PC-9 (cell line): ENCODE measurements around the gene AGPAT3. TPM values are rescaled to one million over a fixed set of nuclear protein-coding genes. Genes with fewer than 3 reads are reported as not detected.

Experiments used
- BruUV-seq: library from RNA; stranded (reverse); fragments of 400-500 nt; replicated peaks from 2 replicates; lab custom pipeline; 2021; lab: Mats Ljungman, UMichigan
- CTCF ChIA-PET: fragments of 300-600 bp; sonication (Branson Sonifier 250); formaldehyde crosslinking; loops from one replicate; lab custom pipeline; 2022; ENCODE audit warnings: antibody characterized with exemption; lab: Charles Lee
- POLR2A ChIA-PET: fragments of 300-600 bp; sonication (Branson Sonifier 250); formaldehyde crosslinking; loops from one replicate; lab custom pipeline; 2022; ENCODE audit warnings: antibody characterized with exemption; ENCODE audit not compliant: unreplicated experiment; lab: Charles Lee
- DNase-seq, 2 experiments: peaks; one replicate each; pipeline versions ENCODE4 v3.0.0 to v3.0.0-alpha.2; 2015 to 2022; ENCODE audit warnings: mixed read lengths in 1 of 2
- H2AFZ ChIP-seq: fragments of 200-600 bp; sonication (generic); 2 replicates; pipeline ENCODE4 v1.8.1; 2017; ENCODE audit warnings: antibody characterized with exemption
- H3F3A ChIP-seq: fragments of 200-600 bp; sonication (generic); 2 replicates; pipeline ENCODE4 v1.8.1; 2017; ENCODE audit warnings: antibody characterized with exemption, mild to moderate bottlenecking, low read depth; ENCODE audit not compliant: insufficient read depth
- H3K27ac ChIP-seq: fragments of 200-600 bp; sonication (generic); 2 replicates; pipeline ENCODE4 v1.6.1; 2016; ENCODE audit warnings: mixed run types
- H3K27me3 ChIP-seq: fragments of 200-600 bp; sonication (generic); 2 replicates; pipeline ENCODE4 v1.6.1; 2016; ENCODE audit warnings: low read depth, mixed run types; ENCODE audit not compliant: insufficient read depth
- H3K36me3 ChIP-seq: fragments of 200-600 bp; sonication (generic); 2 replicates; pipeline ENCODE4 v1.6.1; 2016; ENCODE audit warnings: low read depth, mixed run types
- H3K4me1 ChIP-seq: fragments of 200-600 bp; sonication (generic); replicated peaks from 2 replicates; pipeline ENCODE4 v1.6.1; 2016; ENCODE audit warnings: mixed run types; ENCODE audit not compliant: insufficient read depth
- H3K4me2 ChIP-seq: fragments of 200-600 bp; sonication (generic); 2 replicates; pipeline ENCODE4 v1.6.1; 2017; ENCODE audit warnings: mixed run types
- H3K4me3 ChIP-seq: fragments of 200-600 bp; sonication (generic); 2 replicates; pipeline ENCODE4 v1.6.1; 2016; ENCODE audit warnings: mixed run types
- H3K79me2 ChIP-seq: fragments of 200-600 bp; sonication (generic); 2 replicates; pipeline ENCODE4 v1.6.1; 2017; ENCODE audit warnings: low read depth, mixed run types
- H3K9me2 ChIP-seq: fragments of 200-600 bp; sonication (generic); 2 replicates; pipeline ENCODE4 v1.8.1; 2017; ENCODE audit warnings: mild to moderate bottlenecking; ENCODE audit not compliant: insufficient read depth
- H3K9me3 ChIP-seq: fragments of 200-600 bp; sonication (generic); 2 replicates; pipeline ENCODE4 v1.8.1; 2016; ENCODE audit warnings: low read depth; ENCODE audit not compliant: insufficient read depth
- H4K20me1 ChIP-seq: fragments of 200-600 bp; sonication (generic); 2 replicates; pipeline ENCODE4 v1.8.1; 2017; ENCODE audit not compliant: insufficient read depth
- CTCF ChIP-seq: fragments of 200-600 bp; sonication (generic); conservative IDR thresholded peaks from 2 replicates; pipeline ENCODE4 v1.6.1; 2017; ENCODE audit warnings: mixed run types, antibody characterized with exemption, mild to moderate bottlenecking, moderate library complexity
- EZH2 ChIP-seq: fragments of 200-600 bp; sonication (generic); IDR thresholded peaks from 2 replicates; pipeline ENCODE4 v1.8.0; 2017; ENCODE audit warnings: antibody characterized with exemption, low read depth
- intact Hi-C: fragments of 100-400 bp; cut with micrococcal nuclease; formaldehyde crosslinking; loops from one replicate; pipeline ENCODE4 v1.10.0; 2022; ENCODE audit not compliant: unreplicated experiment
- total RNA-seq: library from RNA; stranded (reverse); gene quantifications from 2 replicates; pipeline ENCODE4 v1.2.3, GENCODE V29; 2021

Gene AGPAT3
- total RNA-seq, 1 experiment from 2014 or later: 39.0 TPM

GRCh38 chr21:43937891-43938309, 72.9 kb downstream of the AGPAT3 start:
- ChIA-PET CTCF (interaction anchor here (0.6 kb wide), 1 partner anchor 97 kb away, joined by 3 read pairs; no protein-coding TSS in a partner anchor), POLR2A (no interaction called here)
- Histone ChIP-seq H3K9me2 (no peaks in the 10 kb centered on the region), H3K79me2 (no peaks in the 10 kb centered on the region), H4K20me1 (no peaks in the 10 kb centered on the region), H3K27me3 (no peaks in the 10 kb centered on the region), H3K27ac (no peak overlapping the region), H3F3A (no peaks in the 10 kb centered on the region), H3K4me3 (no peak overlapping the region), H3K4me2 (no peak overlapping the region), H3K4me1 (no peaks in the 10 kb centered on the region), H3K9me3 (no peaks in the 10 kb centered on the region), H2AFZ (no peak overlapping the region), H3K36me3 (no peaks in the 10 kb centered on the region)
- BruUV-seq: no TSS peak
- intact Hi-C loops: loop anchor here (2.0 kb wide), 1 partner anchor 127 kb away; no protein-coding TSS in a partner anchor
- DNase-seq: no peak
- TF ChIP-seq CTCF: no peak
- TF ChIP-seq EZH2: no peak

GRCh38 chr21:43938751-43939442, 73.9 kb downstream of the AGPAT3 start:
- peak in 1 of 2 experiments; percentile 79 for DNase-seq
- Histone ChIP-seq H3K27ac (no peak overlapping the region), H3K27me3 (no peaks in the 10 kb centered on the region), H3K4me3 (peak overlapping the region; percentile 44; the same call in 1 of the 2 replicates), H4K20me1 (no peaks in the 10 kb centered on the region), H3K9me2 (no peaks in the 10 kb centered on the region), H3K36me3 (no peaks in the 10 kb centered on the region), H2AFZ (no peak overlapping the region), H3K4me2 (peak overlapping the region; percentile 72), H3K9me3 (no peaks in the 10 kb centered on the region), H3K4me1 (no peaks in the 10 kb centered on the region), H3F3A (no peaks in the 10 kb centered on the region), H3K79me2 (no peaks in the 10 kb centered on the region)
- intact Hi-C loops: loop anchor here (2.0 kb wide), 1 partner anchor 128 kb away; no protein-coding TSS in a partner anchor
- POLR2A ChIA-PET: interaction anchor here (0.6 kb wide), 1 partner anchor 95 kb away, joined by 6 read pairs; no protein-coding TSS in a partner anchor
- no TSS peak for BruUV-seq
- CTCF ChIA-PET: interaction anchor here (1.0 kb wide), 1 partner anchor 127 kb away, joined by 3 read pairs; no protein-coding TSS in a partner anchor
- TF ChIP-seq EZH2 (no peak), CTCF (peak; percentile 86)

GRCh38 chr21:43939443-43940328, 74.7 kb downstream of the AGPAT3 start:
- CTCF ChIA-PET: interaction anchor here (1.0 kb wide), 1 partner anchor 128 kb away, joined by 3 read pairs; no protein-coding TSS in a partner anchor
- Histone ChIP-seq H3K4me3 (no peak overlapping the region), H3K9me3 (no peaks in the 10 kb centered on the region), H3K79me2 (no peaks in the 10 kb centered on the region), H3K27ac (no peak overlapping the region), H3K4me1 (no peaks in the 10 kb centered on the region), H3F3A (no peaks in the 10 kb centered on the region), H2AFZ (no peak overlapping the region), H3K9me2 (no peaks in the 10 kb centered on the region), H3K4me2 (peak overlapping the region; percentile 72; the same call in 1 of the 2 replicates), H3K36me3 (no peaks in the 10 kb centered on the region), H4K20me1 (no peaks in the 10 kb centered on the region), H3K27me3 (no peaks in the 10 kb centered on the region)
- POLR2A ChIA-PET: interaction anchor here (0.6 kb wide), 1 partner anchor 95 kb away, joined by 6 read pairs; no protein-coding TSS in a partner anchor
- no peak for DNase-seq
- BruUV-seq: no TSS peak
- TF ChIP-seq EZH2 (no peak), CTCF (peak; percentile 10; the same call in 1 of the 2 replicates)
- intact Hi-C loops: loop anchor here (2.0 kb wide), 1 partner anchor 129 kb away; no protein-coding TSS in a partner anchor
